ENCODE data around the gene PCNX2.
"Not testable (repeated sequence)": the region's sequence is repeated elsewhere in the genome, so short reads cannot be mapped to it uniquely, and the experiment has no call there.

PCNX2 gene

DNA sequence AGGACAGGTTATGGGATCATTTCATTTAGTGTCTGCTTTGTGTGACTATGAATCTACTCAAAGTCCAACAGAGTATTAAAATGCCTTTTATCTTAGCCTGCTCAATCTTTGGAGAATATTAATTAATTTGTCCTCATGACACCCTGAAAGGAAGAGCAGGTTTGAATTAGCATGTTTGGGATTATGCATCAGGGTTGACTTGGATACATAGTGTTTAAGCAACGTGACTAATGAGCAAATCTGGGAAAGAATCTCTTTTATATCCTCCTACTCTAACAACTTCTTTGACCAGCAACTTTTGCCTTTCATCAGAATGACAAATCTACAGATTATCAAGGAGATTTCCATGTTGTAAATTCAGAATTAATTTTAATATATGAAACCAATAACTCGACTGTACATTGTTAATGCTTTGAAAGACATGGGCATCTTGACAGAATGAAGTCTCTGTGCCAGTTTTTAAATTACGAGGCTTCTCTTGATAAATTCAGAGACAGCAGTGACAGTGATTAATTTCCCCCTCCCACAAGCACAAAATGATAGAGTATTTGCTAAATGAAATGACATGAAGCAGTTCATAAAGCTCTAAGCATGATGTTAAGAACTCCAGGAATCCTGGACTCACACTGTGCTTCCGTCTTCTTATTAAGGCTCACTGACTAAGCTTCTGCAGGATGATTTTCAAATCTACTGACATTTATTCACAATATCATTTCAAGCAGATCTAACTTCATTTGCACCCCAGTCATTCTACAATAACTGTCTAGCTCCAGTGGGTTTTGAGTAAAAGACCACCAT is 156.5 kb downstream of the PCNX2 start:
- Histone ChIP-seq H3K4me2 (ENCODE audit: low read depth, low read length) (no peak overlapping the region), H3K9me3 (replicated peaks; ENCODE audit: insufficient read depth, low read length) (no peaks in the 10 kb centered on the region), H3K4me1 (ENCODE audit: low read length) (no peaks in the 10 kb centered on the region), H3K4me3 (ENCODE audit: low read length) (no peak overlapping the region), H3K27me3 (replicated peaks; ENCODE audit: insufficient read depth, low read length) (no peaks in the 10 kb centered on the region), H3K9ac (ENCODE audit: low read length) (no peak overlapping the region), H3F3A (ENCODE audit: insufficient read depth, low read length) (no peaks in the 10 kb centered on the region), H3K79me2 (ENCODE audit: low read length) (no peaks in the 10 kb centered on the region), H3K9me2 (replicated peaks; ENCODE audit: insufficient read depth, low read length) (no peaks in the 10 kb centered on the region), H3K27ac (ENCODE audit: low read length) (no peak overlapping the region), H4K20me1 (ENCODE audit: insufficient read depth, low read length) (no peaks in the 10 kb centered on the region), H2AFZ (ENCODE audit: low read length) (no peak overlapping the region), H3K36me3 (replicated peaks; ENCODE audit: insufficient read depth, low read length) (no peaks in the 10 kb centered on the region)
- no peak for TF ChIP-seq EZH2 (optimal IDR thresholded peaks at IDR 0.05; ENCODE audit: low read depth, low read length)
- TF ChIP-seq, protein P1, sequence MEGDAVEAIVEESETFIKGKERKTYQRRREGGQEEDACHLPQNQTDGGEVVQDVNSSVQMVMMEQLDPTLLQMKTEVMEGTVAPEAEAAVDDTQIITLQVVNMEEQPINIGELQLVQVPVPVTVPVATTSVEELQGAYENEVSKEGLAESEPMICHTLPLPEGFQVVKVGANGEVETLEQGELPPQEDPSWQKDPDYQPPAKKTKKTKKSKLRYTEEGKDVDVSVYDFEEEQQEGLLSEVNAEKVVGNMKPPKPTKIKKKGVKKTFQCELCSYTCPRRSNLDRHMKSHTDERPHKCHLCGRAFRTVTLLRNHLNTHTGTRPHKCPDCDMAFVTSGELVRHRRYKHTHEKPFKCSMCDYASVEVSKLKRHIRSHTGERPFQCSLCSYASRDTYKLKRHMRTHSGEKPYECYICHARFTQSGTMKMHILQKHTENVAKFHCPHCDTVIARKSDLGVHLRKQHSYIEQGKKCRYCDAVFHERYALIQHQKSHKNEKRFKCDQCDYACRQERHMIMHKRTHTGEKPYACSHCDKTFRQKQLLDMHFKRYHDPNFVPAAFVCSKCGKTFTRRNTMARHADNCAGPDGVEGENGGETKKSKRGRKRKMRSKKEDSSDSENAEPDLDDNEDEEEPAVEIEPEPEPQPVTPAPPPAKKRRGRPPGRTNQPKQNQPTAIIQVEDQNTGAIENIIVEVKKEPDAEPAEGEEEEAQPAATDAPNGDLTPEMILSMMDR (IDR thresholded peaks at IDR 0.05; ENCODE audit: low read length) = no peak
- TF ChIP-seq EZH2phosphoT487 (IDR thresholded peaks at IDR 0.05; ENCODE audit: low read length) = no peak
- no peak for DNase-seq

DNA sequence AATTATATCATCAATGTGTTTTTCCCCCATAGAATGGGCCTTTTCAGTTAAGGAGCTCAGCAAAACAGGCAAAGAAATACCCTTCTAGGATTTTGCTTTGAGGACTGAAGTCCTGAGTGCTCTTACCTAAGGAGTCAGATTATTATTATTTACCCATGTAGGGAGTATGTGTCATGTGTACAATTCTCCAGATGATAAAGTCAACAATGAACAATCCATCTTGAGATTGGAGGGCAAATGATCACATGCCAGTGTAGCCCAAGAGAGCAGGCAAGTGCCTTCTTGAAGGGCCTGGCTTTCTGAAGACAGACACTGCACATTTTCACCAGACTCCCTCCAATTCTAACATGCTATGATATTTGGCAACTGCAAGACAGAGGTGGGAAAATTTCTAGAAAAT is 159.7 kb downstream of the PCNX2 start:
- Histone ChIP-seq H3F3A (ENCODE audit: insufficient read depth, low read length) (no peaks in the 10 kb centered on the region), H3K4me1 (ENCODE audit: low read length) (no peaks in the 10 kb centered on the region), H3K36me3 (replicated peaks; ENCODE audit: insufficient read depth, low read length) (no peaks in the 10 kb centered on the region), H3K27me3 (replicated peaks; ENCODE audit: insufficient read depth, low read length) (no peaks in the 10 kb centered on the region), H3K4me3 (ENCODE audit: low read length) (no peak overlapping the region), H3K9ac (ENCODE audit: low read length) (no peak overlapping the region), H3K4me2 (ENCODE audit: low read depth, low read length) (no peak overlapping the region), H2AFZ (ENCODE audit: low read length) (no peak overlapping the region), H3K9me3 (replicated peaks; ENCODE audit: insufficient read depth, low read length) (no peaks in the 10 kb centered on the region), H3K79me2 (ENCODE audit: low read length) (no peaks in the 10 kb centered on the region), H3K9me2 (replicated peaks; ENCODE audit: insufficient read depth, low read length) (no peaks in the 10 kb centered on the region), H3K27ac (ENCODE audit: low read length) (no peak overlapping the region), H4K20me1 (ENCODE audit: insufficient read depth, low read length) (no peaks in the 10 kb centered on the region)
- TF ChIP-seq, protein P1 (IDR thresholded peaks at IDR 0.05; ENCODE audit: low read length) = no peak
- no peak for TF ChIP-seq EZH2phosphoT487 (IDR thresholded peaks at IDR 0.05; ENCODE audit: low read length)
- no peak for TF ChIP-seq EZH2 (optimal IDR thresholded peaks at IDR 0.05; ENCODE audit: low read depth, low read length)
- DNase-seq = no peak

DNA sequence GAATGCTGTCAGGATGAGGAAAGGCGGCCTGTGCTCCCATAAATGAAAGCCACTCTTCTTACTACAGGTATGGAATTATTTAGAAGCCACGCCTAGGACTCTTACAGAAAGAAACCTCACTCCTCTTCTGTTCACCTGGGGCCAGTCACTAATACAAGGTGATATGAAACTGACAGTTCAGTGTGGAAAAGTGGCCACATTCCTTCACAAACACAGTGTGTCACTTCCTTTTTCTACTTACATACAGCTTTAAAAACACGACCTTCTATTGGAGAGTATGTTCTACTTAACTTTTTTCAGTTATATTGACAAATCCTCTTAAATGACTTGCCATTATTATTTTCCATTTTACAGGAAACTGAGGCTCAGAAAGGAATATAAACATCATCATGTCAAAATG is 163.1 kb downstream of the PCNX2 start:
- Histone ChIP-seq H3K36me3 (replicated peaks; ENCODE audit: insufficient read depth, low read length) (no peaks in the 10 kb centered on the region), H3K4me1 (ENCODE audit: low read length) (no peaks in the 10 kb centered on the region), H2AFZ (ENCODE audit: low read length) (no peak overlapping the region), H3K79me2 (ENCODE audit: low read length) (no peaks in the 10 kb centered on the region), H3F3A (ENCODE audit: insufficient read depth, low read length) (no peaks in the 10 kb centered on the region), H3K4me2 (ENCODE audit: low read depth, low read length) (no peak overlapping the region), H4K20me1 (ENCODE audit: insufficient read depth, low read length) (no peaks in the 10 kb centered on the region), H3K9ac (ENCODE audit: low read length) (no peak overlapping the region), H3K9me2 (replicated peaks; ENCODE audit: insufficient read depth, low read length) (no peaks in the 10 kb centered on the region), H3K27ac (ENCODE audit: low read length) (no peak overlapping the region), H3K9me3 (replicated peaks; ENCODE audit: insufficient read depth, low read length) (no peaks in the 10 kb centered on the region), H3K4me3 (ENCODE audit: low read length) (no peak overlapping the region), H3K27me3 (replicated peaks; ENCODE audit: insufficient read depth, low read length) (no peaks in the 10 kb centered on the region)
- TF ChIP-seq EZH2 (optimal IDR thresholded peaks at IDR 0.05; ENCODE audit: low read depth, low read length) (no peak), EZH2phosphoT487 (IDR thresholded peaks at IDR 0.05; ENCODE audit: low read length) (no peak)
- DNase-seq = no peak

DNA sequence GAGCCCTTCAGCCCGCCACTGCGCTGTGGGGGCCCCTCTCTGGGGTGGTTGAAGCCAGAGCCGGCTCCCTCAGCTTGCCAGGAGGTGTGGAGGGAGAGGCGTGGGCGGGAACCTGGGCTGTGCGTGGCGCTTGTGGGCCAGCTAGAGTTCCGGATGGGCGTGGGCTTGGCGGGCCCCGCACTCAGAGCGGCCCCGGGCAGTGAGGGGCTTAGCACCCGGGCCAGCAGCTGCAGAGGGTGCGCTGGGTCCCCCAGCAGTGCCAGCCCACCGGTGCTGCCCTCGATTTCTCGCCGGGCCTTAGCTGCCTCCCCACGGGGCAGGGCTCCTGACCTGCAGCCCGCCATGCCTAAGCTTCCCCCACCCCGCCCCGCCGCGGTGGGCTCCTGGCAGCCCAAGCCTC is 166.5 kb downstream of the PCNX2 start:
- not testable (repeated sequence) for H3K9ac ChIP-seq (ENCODE audit: low read length); H3K9me2 ChIP-seq (replicated peaks; ENCODE audit: insufficient read depth, low read length); DNase-seq; H3K27ac ChIP-seq (ENCODE audit: low read length); H3F3A ChIP-seq (ENCODE audit: insufficient read depth, low read length); H4K20me1 ChIP-seq (ENCODE audit: insufficient read depth, low read length); H3K79me2 ChIP-seq (ENCODE audit: low read length); H2AFZ ChIP-seq (ENCODE audit: low read length); H3K27me3 ChIP-seq (replicated peaks; ENCODE audit: insufficient read depth, low read length); H3K9me3 ChIP-seq (replicated peaks; ENCODE audit: insufficient read depth, low read length); H3K4me3 ChIP-seq (ENCODE audit: low read length); H3K4me1 ChIP-seq (ENCODE audit: low read length); H3K36me3 ChIP-seq (replicated peaks; ENCODE audit: insufficient read depth, low read length); H3K4me2 ChIP-seq (ENCODE audit: low read depth, low read length)
